Hair follicle dermal papilla cell (primary cell): ENCODE measurements around the gene CAMK1G. TPM values are rescaled to one million over a fixed set of nuclear protein-coding genes. Genes with fewer than 3 reads are reported as not detected.

ENCODE experiments used
- total RNA-seq: library from RNA; depleted of rRNA; stranded (reverse); fragments of >200 nt; gene quantifications from 2 replicates; pipeline ENCODE4 v1.2.3, GENCODE V29; 2012

CAMK1G gene
- total RNA-seq: 0.97 TPM in 1 of 2 replicates, not detected in the other

GRCh38 chr1:209583408-209583807 is at the start of gene CAMK1G:
Gene CAMK1G, plus strand, starts transcription at chr1:209583714. Its CDS starts 11,270 bp downstream, at chr1:209594984.

GRCh38 chr1:209652121-209652735 is 68.7 kb downstream of the CAMK1G start, which contains the start of gene LAMB3:
Gene LAMB3, minus strand, starts transcription at chr1:209652425. Its CDS starts 1,481 bp downstream, at chr1:209650944.

Other genes starting within 250 kb of the CAMK1G start
- gene LAMB3, start 68.7 kb downstream of the CAMK1G start, total RNA-seq: 4.5 and 13.0 TPM in 2 replicates
- gene G0S2, start 91.7 kb downstream of the CAMK1G start, total RNA-seq: 0.85 and 3.1 TPM in 2 replicates
- 2.1 TPM in 1 of 2 replicates, not detected in the other for gene HSD11B1, start 121.1 kb downstream of the CAMK1G start, total RNA-seq
- gene TRAF3IP3, start 172.3 kb downstream of the CAMK1G start, total RNA-seq: under 0.01 TPM in 1 of 2 replicates, not detected in the other
- 1.8 and 1.9 TPM in 2 replicates for gene C1orf74, start 200.8 kb downstream of the CAMK1G start, total RNA-seq
- gene IRF6, start 222.4 kb downstream of the CAMK1G start, total RNA-seq: 1.1 and 2.1 TPM in 2 replicates
- 15.9 and 18.5 TPM in 2 replicates for gene UTP25, start 244.3 kb downstream of the CAMK1G start, total RNA-seq